H9 (cell line): Measurements from ENCODE around the gene ZNF557. TPM values are rescaled to one million over a fixed set of nuclear protein-coding genes. Genes with fewer than 3 reads are reported as not detected.
A peak's percentile ranks its signal among the peaks of the same experiment; 100 is the strongest.

Source experiments
- DNase-seq: peaks from one replicate; pipeline ENCODE4 v3.0.0-alpha.2; 2017
- H2AFZ ChIP-seq: one replicate; pipeline ENCODE4 v1.6.1; 2013; ENCODE audit warnings: mild to moderate bottlenecking, low read length, control low read depth, moderate library complexity
- H2AK5ac ChIP-seq: 2 replicates; pipeline ENCODE4 v1.6.1; 2013; ENCODE audit warnings: low read length, control low read depth, mixed read lengths; ENCODE audit not compliant: insufficient read length
- H2BK120ac ChIP-seq: one replicate; pipeline ENCODE4 v1.6.1; 2013; ENCODE audit warnings: low read depth, mild to moderate bottlenecking, low read length, control low read depth, inconsistent platforms; ENCODE audit not compliant: poor library complexity, severe bottlenecking
- H2BK12ac ChIP-seq: 2 replicates; pipeline ENCODE4 v1.6.1; 2013; ENCODE audit warnings: low read length, control low read depth, mixed read lengths, low read depth; ENCODE audit not compliant: insufficient read length
- H2BK15ac ChIP-seq: 2 replicates; pipeline ENCODE4 v1.6.1; 2013; ENCODE audit warnings: low read depth, low read length, control low read depth
- H2BK20ac ChIP-seq: one replicate; pipeline ENCODE4 v1.6.1; 2013; ENCODE audit warnings: low read depth, mild to moderate bottlenecking, low read length, control low read depth, inconsistent platforms; ENCODE audit not compliant: poor library complexity, severe bottlenecking
- H2BK5ac ChIP-seq: 2 replicates; pipeline ENCODE4 v1.6.1; 2013; ENCODE audit warnings: low read length, control low read depth, mixed read lengths; ENCODE audit not compliant: insufficient read length
- H3K14ac ChIP-seq: 2 replicates; pipeline ENCODE4 v1.6.1; 2013; ENCODE audit warnings: low read length, control low read depth; ENCODE audit not compliant: insufficient read depth
- H3K18ac ChIP-seq: 2 replicates; pipeline ENCODE4 v1.6.1; 2013; ENCODE audit warnings: low read depth, mild to moderate bottlenecking, mixed read lengths, low read length, control low read depth; ENCODE audit not compliant: insufficient read length
- H3K23ac ChIP-seq: 2 replicates; pipeline ENCODE4 v1.6.1; 2013; ENCODE audit warnings: low read length, control low read depth, mixed read lengths, low read depth; ENCODE audit not compliant: insufficient read length
- H3K23me2 ChIP-seq: 2 replicates; pipeline ENCODE4 v1.6.1; 2013; ENCODE audit warnings: low read depth, mild to moderate bottlenecking, mixed read lengths, low read length, control low read depth; ENCODE audit not compliant: insufficient read length, poor library complexity, severe bottlenecking
- H3K27ac ChIP-seq: 2 replicates; pipeline ENCODE4 v1.5.1; 2013; ENCODE audit warnings: low read length, control low read depth, mixed read lengths, low read depth; ENCODE audit not compliant: insufficient read length
- H3K27me3 ChIP-seq: 2 replicates; pipeline ENCODE4 v1.6.1; 2013; ENCODE audit warnings: low read length, control low read depth, inconsistent platforms; ENCODE audit not compliant: insufficient read depth
- H3K4ac ChIP-seq: 2 replicates; pipeline ENCODE4 v1.6.1; 2013; ENCODE audit warnings: low read depth, mild to moderate bottlenecking, control low read depth, inconsistent platforms, low read length, moderate library complexity
- H3K4me1 ChIP-seq: 2 replicates; pipeline ENCODE4 v1.6.1; 2013; ENCODE audit warnings: low read length, control low read depth, inconsistent platforms; ENCODE audit not compliant: insufficient read depth
- H3K4me2 ChIP-seq: 2 replicates; pipeline ENCODE4 v1.6.1; 2013; ENCODE audit warnings: low read length, control low read depth, mixed read lengths; ENCODE audit not compliant: insufficient read length, insufficient read depth
- H3K56ac ChIP-seq: 2 replicates; pipeline ENCODE4 v1.6.1; 2013; ENCODE audit warnings: low read depth, mild to moderate bottlenecking, mixed read lengths, low read length, control low read depth; ENCODE audit not compliant: insufficient read length
- H3K79me1 ChIP-seq: 2 replicates; pipeline ENCODE4 v1.6.1; 2013; ENCODE audit warnings: low read depth, mild to moderate bottlenecking, moderate library complexity, low read length, control low read depth, inconsistent platforms; ENCODE audit not compliant: insufficient read depth, poor library complexity, severe bottlenecking
- H3K79me2 ChIP-seq: 2 replicates; pipeline ENCODE4 v1.6.1; 2013; ENCODE audit warnings: low read length, control low read depth, inconsistent platforms; ENCODE audit not compliant: insufficient read depth
- H3K9ac ChIP-seq: 2 replicates; pipeline ENCODE4 v1.6.1; 2013; ENCODE audit warnings: low read length, control low read depth, mixed read lengths; ENCODE audit not compliant: insufficient read length; ENCODE audit errors: extremely low read depth
- H3K9me3 ChIP-seq: one replicate; pipeline ENCODE4 v1.6.1; 2013; ENCODE audit warnings: low read depth, low read length, inconsistent platforms; ENCODE audit not compliant: control insufficient read depth
- H3T11ph ChIP-seq: one replicate; pipeline ENCODE4 v1.6.1; 2013; ENCODE audit warnings: mild to moderate bottlenecking, low read length, control low read depth, inconsistent platforms
- H4K20me1 ChIP-seq: one replicate; pipeline ENCODE4 v1.6.1; 2013; ENCODE audit not compliant: control insufficient read depth, insufficient read length, insufficient read depth
- H4K5ac ChIP-seq: 2 replicates; pipeline ENCODE4 v1.6.1; 2013; ENCODE audit warnings: low read depth, mild to moderate bottlenecking, mixed read lengths, low read length, control low read depth; ENCODE audit not compliant: insufficient read length
- H4K8ac ChIP-seq: replicated peaks from 2 replicates; pipeline ENCODE4 v1.6.1; 2013; ENCODE audit warnings: low read length, control low read depth, mixed read lengths, low read depth; ENCODE audit not compliant: insufficient read length
- H4K91ac ChIP-seq: 2 replicates; pipeline ENCODE4 v1.6.1; 2013; ENCODE audit warnings: low read depth, mild to moderate bottlenecking, moderate library complexity, mixed read lengths, low read length, control low read depth; ENCODE audit not compliant: insufficient read length
- H3K27ac Mint-ChIP-seq, 3 experiments: 2 replicates in 2 of 3; 3 replicates in 1 of 3; pipeline ENCODE4 v1.8.0; 2020 to 2021; ENCODE audit warnings: mixed read lengths in 3 of 3, mild to moderate bottlenecking in 1 of 3, moderate library complexity in 1 of 3
- H3K27me3 Mint-ChIP-seq: 2 replicates; pipeline ENCODE4 v1.8.0; 2021; ENCODE audit warnings: low read depth, mild to moderate bottlenecking, moderate library complexity, mixed read lengths
- H3K36me3 Mint-ChIP-seq, 3 experiments: 2 replicates in 2 of 3; 3 replicates in 1 of 3; pipeline ENCODE4 v1.8.0; 2020 to 2021; ENCODE audit warnings: low read depth in 3 of 3, mixed read lengths in 3 of 3; ENCODE audit not compliant: insufficient read depth in 1 of 3
- H3K4me1 Mint-ChIP-seq, 2 experiments: 2 replicates each; pipeline ENCODE4 v1.8.0; 2020; ENCODE audit warnings: mixed read lengths in 2 of 2
- H3K4me3 Mint-ChIP-seq, 2 experiments: 2 replicates in 1 of 2; 3 replicates in 1 of 2; pipeline ENCODE4 v1.8.0; 2020 to 2021; ENCODE audit warnings: mild to moderate bottlenecking in 2 of 2, mixed read lengths in 2 of 2, moderate library complexity in 1 of 2
- H3K9me3 Mint-ChIP-seq, 2 experiments: 2 replicates in 1 of 2; 3 replicates in 1 of 2; pipeline ENCODE4 v1.8.0; 2020; ENCODE audit warnings: mild to moderate bottlenecking in 2 of 2, mixed read lengths in 2 of 2, moderate library complexity in 1 of 2
- CTCF ChIP-seq: fragments of 200-600 bp; sonication (generic); conservative IDR thresholded peaks from 3 replicates; pipeline ENCODE4 v1.8.0; 2021; ENCODE audit warnings: antibody characterized with exemption, mild to moderate bottlenecking
- WGBS: extraction: QIAGEN DNeasy Blood & Tissue Kit; methylation state at CpG from one replicate; pipeline ENCODE4 v1.1.7; 2013; ENCODE audit warnings: missing lambda C conversion rate, low lambda C conversion rate, mixed read lengths; ENCODE audit not compliant: insufficient read length; ENCODE audit errors: extremely low coverage; 5-methylcytosine and 5-hydroxymethylcytosine counted together
- total RNA-seq: library from RNA; stranded (reverse); gene quantifications from 2 replicates; pipeline ENCODE4 v1.2.1, GENCODE V29; 2021

The ZNF557 gene
- total RNA-seq, 1 experiment from 2014 or later: 12.2 TPM

GRCh38 chr19:7120499-7120898 is 51.0 kb downstream of the ZNF557 start:
- H4K91ac ChIP-seq: no peak overlapping the region
- no peak overlapping the region for H2BK5ac ChIP-seq
- no peak overlapping the region for H2BK12ac ChIP-seq
- TF ChIP-seq CTCF: no peak
- H3K79me2 ChIP-seq: no peaks in the 10 kb centered on the region
- no peak overlapping the region for H2AFZ ChIP-seq
- peaks cover 2% of the 10 kb centered on the region for H3K9me3 ChIP-seq
- H3K9me3 Mint-ChIP-seq: peaks cover 9 to 12% of the 10 kb centered on the region in 2 experiments
- H3K14ac ChIP-seq: no peak overlapping the region
- H3K23me2 ChIP-seq: no peaks in the 10 kb centered on the region
- WGBS: no CpG with 5 or more reads among the region's 10 CpGs
- no peak overlapping the region for H4K8ac ChIP-seq
- no peak overlapping the region for H2BK20ac ChIP-seq
- H3K79me1 ChIP-seq: no peaks in the 10 kb centered on the region
- no peak overlapping the region for H3K4me3 Mint-ChIP-seq
- H2AK5ac ChIP-seq: no peak overlapping the region
- no peak overlapping the region for H2BK120ac ChIP-seq
- H3K4me1 ChIP-seq: no peaks in the 10 kb centered on the region
- DNase-seq: no peak
- H3K27me3 Mint-ChIP-seq: no peaks in the 10 kb centered on the region
- H3K4me1 Mint-ChIP-seq: no peaks in the 10 kb centered on the region
- peaks cover 45 to 68% (median 64%) of the 10 kb centered on the region in 3 experiments for H3K36me3 Mint-ChIP-seq
- peak overlapping the region in 1 of 3 experiments; percentile 56; a peak in 2 of 7 replicates for H3K27ac Mint-ChIP-seq
- H3T11ph ChIP-seq: no peak overlapping the region
- H3K27ac ChIP-seq: no peak overlapping the region
- H3K4me2 ChIP-seq: no peak overlapping the region
- H3K27me3 ChIP-seq: no peaks in the 10 kb centered on the region
- no peak overlapping the region for H3K4ac ChIP-seq
- no peak overlapping the region for H2BK15ac ChIP-seq
- H3K56ac ChIP-seq: no peak overlapping the region
- no peak overlapping the region for H3K23ac ChIP-seq
- H4K5ac ChIP-seq: no peak overlapping the region
- H4K20me1 ChIP-seq: peaks cover 2% of the 10 kb centered on the region
- H3K9ac ChIP-seq: no peak overlapping the region
- no peak overlapping the region for H3K18ac ChIP-seq
